ENCODE results near the gene BBS2. TPM values are rescaled to one million over a fixed set of nuclear protein-coding genes. Genes with fewer than 3 reads are reported as not detected.

Gene BBS2
- total and polyA plus RNA-seq, 2 of the 4 experiments (the other 2 are of a cell fraction): 18.6 to 32.3 TPM

DNA sequence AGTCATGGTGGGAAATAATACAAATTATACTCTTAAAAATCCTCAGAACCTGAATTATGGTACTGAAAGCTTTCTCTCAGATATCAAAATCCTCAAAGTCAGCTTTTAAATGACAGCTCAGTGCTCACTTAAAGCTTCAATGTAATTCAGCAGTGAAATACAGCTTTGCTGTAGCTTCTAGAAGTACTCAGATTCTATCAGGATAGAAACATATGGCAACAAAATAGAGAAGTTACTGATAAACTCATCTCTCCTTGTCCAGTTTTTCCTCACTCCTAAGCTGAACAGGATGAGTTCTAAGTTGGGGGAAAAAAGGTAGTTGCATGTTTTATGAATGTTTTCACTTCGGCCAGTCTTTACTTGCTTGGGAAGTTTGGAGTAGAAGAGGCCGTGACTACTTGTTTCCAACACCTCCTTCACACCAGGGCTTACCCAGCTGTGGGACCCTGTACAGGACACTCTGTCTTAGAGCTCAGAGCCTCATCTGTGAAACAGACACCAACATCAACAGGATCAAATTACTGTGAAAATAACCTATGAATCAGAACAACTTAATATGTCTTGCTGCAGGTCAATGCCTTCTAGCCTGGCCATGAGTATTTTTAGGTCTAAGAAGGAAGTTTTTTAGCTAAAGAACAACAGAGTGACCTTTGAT, 38.2 kb downstream of the BBS2 start:
- Histone ChIP-seq H3K14ac (replicated peaks; ENCODE audit: low read depth, low read length) (no peak overlapping the region), H2AK5ac (ENCODE audit: low read depth, low read length) (no peak overlapping the region), H2BK120ac (ENCODE audit: low read depth, low read length) (no peak overlapping the region), H3K4me1 (ENCODE audit: control insufficient read depth, insufficient read depth, low read length) (peaks cover 1% of the 10 kb centered on the region; the same call in 1 of the 2 replicates), H3K4me2 (ENCODE audit: low read depth, low read length) (no peak overlapping the region), H4K8ac (ENCODE audit: low read depth in 2 of 2, low read length in 2 of 2) (no peak overlapping the region), H4K91ac (ENCODE audit: insufficient read depth, low read depth, low read length) (no peak overlapping the region), H2AK9ac (replicated peaks; ENCODE audit: low read depth, low read length, poor library complexity) (no peak overlapping the region), H3K56ac (ENCODE audit: extremely low read depth, insufficient read depth, low read length) (no peak overlapping the region), H3K9me3 (ENCODE audit: control insufficient read depth, insufficient read depth, low read length) (no peaks in the 10 kb centered on the region), H4K5ac (ENCODE audit: low read depth, low read length) (no peak overlapping the region), H2AFZ (replicated peaks; ENCODE audit: low read length, poor library complexity) (no peak overlapping the region), H3K27ac (ENCODE audit: insufficient read depth, low read length) (no peak overlapping the region), H3K79me1 (ENCODE audit: low read depth in 1 of 2, low read length in 2 of 2) (peaks cover 4 to 13% of the 10 kb centered on the region in 2 experiments; a peak in 3 of 4 replicates), H3K9ac (ENCODE audit: low read depth, low read length) (no peak overlapping the region), H3K23ac (ENCODE audit: low read depth, low read length) (no peak overlapping the region), H2BK5ac (ENCODE audit: low read depth, low read length, poor library complexity, severe bottlenecking) (no peak overlapping the region), H3K4ac (ENCODE audit: low read depth, low read length) (no peak overlapping the region), H3K18ac (ENCODE audit: low read depth, low read length) (no peak overlapping the region), H4K20me1 (ENCODE audit: insufficient read depth, low read length) (no peaks in the 10 kb centered on the region), H3K4me3 (ENCODE audit: insufficient read depth, low read depth, low read length) (no peak overlapping the region), H2BK20ac (ENCODE audit: low read depth, low read length) (no peak overlapping the region), H3K9me1 (ENCODE audit: insufficient read depth, low read length) (no peaks in the 10 kb centered on the region), H3K36me3 (ENCODE audit: control insufficient read depth, insufficient read depth, low read length) (peaks cover 21% of the 10 kb centered on the region), H2BK15ac (ENCODE audit: low read depth, low read length) (no peak overlapping the region), H3K27me3 (ENCODE audit: control insufficient read depth, insufficient read depth, low read length) (no peaks in the 10 kb centered on the region)
- no CpG with 5 or more reads among the region's 2 CpGs for WGBS, 2 experiments (ENCODE audit: extremely low coverage in 2 of 2, insufficient read length in 1 of 2)
- intact Hi-C loops (cut with micrococcal nuclease) (no loop called here), in situ Hi-C loops (cut with MboI; ENCODE audit: low sequenced_read_pairs) (loop anchor here (10.0 kb wide), 2 partner anchors 63 to 213 kb away; no protein-coding TSS in a partner anchor), dilution Hi-C loops (cut with HindIII; ENCODE audit: low sequenced_read_pairs, unreplicated experiment) (no loop called here)
- POLR2A ChIA-PET (ENCODE audit: unreplicated experiment): interaction anchor here (0.7 kb wide), 1 partner anchor 265 kb away, joined by 5 read pairs; no protein-coding TSS in a partner anchor
- ATAC-seq (ENCODE audit: low read depth) (no peak), DNase-seq (peak; percentile 40)
- TF ChIP-seq SMC3 (IDR thresholded peaks at IDR 0.05; ENCODE audit: low read depth, low read length) (no peak), POLR2A (IDR thresholded peaks at IDR 0.05; ENCODE audit: low read depth, low read length) (no peak), CEBPB (IDR thresholded peaks at IDR 0.05; ENCODE audit: low read depth, low read length) (no peak), RCOR1 (IDR thresholded peaks at IDR 0.05; ENCODE audit: insufficient replicate concordance, low read length) (no peak), MXI1 (IDR thresholded peaks at IDR 0.05; ENCODE audit: borderline replicate concordance, low read depth, low read length) (no peak), NFE2L2 (IDR thresholded peaks at IDR 0.05; ENCODE audit: low read depth, low read length) (no peak), MAZ (IDR thresholded peaks at IDR 0.05; ENCODE audit: borderline replicate concordance, low read depth, low read length) (no peak), FOS (IDR thresholded peaks at IDR 0.05; ENCODE audit: low read depth, low read length) (no peak), RAD21 (IDR thresholded peaks at IDR 0.05; ENCODE audit: low read length) (no peak), RFX5 (IDR thresholded peaks at IDR 0.05; ENCODE audit: low read depth, low read length) (no peak), MAFK (IDR thresholded peaks at IDR 0.05; ENCODE audit: low read depth, low read length) (no peak), BHLHE40 (IDR thresholded peaks at IDR 0.05; ENCODE audit: low read depth, low read length) (no peak)
- TF ChIP-seq, protein P1, sequence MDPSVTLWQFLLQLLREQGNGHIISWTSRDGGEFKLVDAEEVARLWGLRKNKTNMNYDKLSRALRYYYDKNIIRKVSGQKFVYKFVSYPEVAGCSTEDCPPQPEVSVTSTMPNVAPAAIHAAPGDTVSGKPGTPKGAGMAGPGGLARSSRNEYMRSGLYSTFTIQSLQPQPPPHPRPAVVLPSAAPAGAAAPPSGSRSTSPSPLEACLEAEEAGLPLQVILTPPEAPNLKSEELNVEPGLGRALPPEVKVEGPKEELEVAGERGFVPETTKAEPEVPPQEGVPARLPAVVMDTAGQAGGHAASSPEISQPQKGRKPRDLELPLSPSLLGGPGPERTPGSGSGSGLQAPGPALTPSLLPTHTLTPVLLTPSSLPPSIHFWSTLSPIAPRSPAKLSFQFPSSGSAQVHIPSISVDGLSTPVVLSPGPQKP (IDR thresholded peaks at IDR 0.05; ENCODE audit: borderline replicate concordance, low read depth, low read length): no peak
- TF ChIP-seq, protein P2, sequence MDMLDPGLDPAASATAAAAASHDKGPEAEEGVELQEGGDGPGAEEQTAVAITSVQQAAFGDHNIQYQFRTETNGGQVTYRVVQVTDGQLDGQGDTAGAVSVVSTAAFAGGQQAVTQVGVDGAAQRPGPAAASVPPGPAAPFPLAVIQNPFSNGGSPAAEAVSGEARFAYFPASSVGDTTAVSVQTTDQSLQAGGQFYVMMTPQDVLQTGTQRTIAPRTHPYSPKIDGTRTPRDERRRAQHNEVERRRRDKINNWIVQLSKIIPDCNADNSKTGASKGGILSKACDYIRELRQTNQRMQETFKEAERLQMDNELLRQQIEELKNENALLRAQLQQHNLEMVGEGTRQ (IDR thresholded peaks at IDR 0.05; ENCODE audit: low read depth, low read length): no peak
- TF ChIP-seq, protein P3, sequence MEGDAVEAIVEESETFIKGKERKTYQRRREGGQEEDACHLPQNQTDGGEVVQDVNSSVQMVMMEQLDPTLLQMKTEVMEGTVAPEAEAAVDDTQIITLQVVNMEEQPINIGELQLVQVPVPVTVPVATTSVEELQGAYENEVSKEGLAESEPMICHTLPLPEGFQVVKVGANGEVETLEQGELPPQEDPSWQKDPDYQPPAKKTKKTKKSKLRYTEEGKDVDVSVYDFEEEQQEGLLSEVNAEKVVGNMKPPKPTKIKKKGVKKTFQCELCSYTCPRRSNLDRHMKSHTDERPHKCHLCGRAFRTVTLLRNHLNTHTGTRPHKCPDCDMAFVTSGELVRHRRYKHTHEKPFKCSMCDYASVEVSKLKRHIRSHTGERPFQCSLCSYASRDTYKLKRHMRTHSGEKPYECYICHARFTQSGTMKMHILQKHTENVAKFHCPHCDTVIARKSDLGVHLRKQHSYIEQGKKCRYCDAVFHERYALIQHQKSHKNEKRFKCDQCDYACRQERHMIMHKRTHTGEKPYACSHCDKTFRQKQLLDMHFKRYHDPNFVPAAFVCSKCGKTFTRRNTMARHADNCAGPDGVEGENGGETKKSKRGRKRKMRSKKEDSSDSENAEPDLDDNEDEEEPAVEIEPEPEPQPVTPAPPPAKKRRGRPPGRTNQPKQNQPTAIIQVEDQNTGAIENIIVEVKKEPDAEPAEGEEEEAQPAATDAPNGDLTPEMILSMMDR (conservative IDR thresholded peaks at IDR 0.05; ENCODE audit: low read depth, low read length): no peak
- CTCF ChIA-PET: no interaction called here
- no TSS peak for BruUV-seq (replicated peaks)
